ENCODE measurements around the gene MSANTD2.

MSANTD2 gene

GRCh38 chr11:124821995-124822730 lies 22.0 kb upstream of the MSANTD2 start:
- no peak for DNase-seq (ENCODE audit: extremely low read depth in 1 of 2, low read depth in 1 of 2)

GRCh38 chr11:124817036-124817435 lies 16.8 kb upstream of the MSANTD2 start:
- no peak for DNase-seq (ENCODE audit: extremely low read depth in 1 of 2, low read depth in 1 of 2)

GRCh38 chr11:124814739-124815138 lies 14.5 kb upstream of the MSANTD2 start:
- DNase-seq (ENCODE audit: extremely low read depth in 1 of 2, low read depth in 1 of 2): no peak

- DNase-seq (ENCODE audit: extremely low read depth in 1 of 2, low read depth in 1 of 2): no peak
These were observed 12.7 kb upstream of the MSANTD2 start for GRCh38 chr11:124812876-124813275.

- DNase-seq (ENCODE audit: extremely low read depth in 1 of 2, low read depth in 1 of 2): no peak
These were observed 11.4 kb upstream of the MSANTD2 start for GRCh38 chr11:124811399-124812125.

- DNase-seq (ENCODE audit: extremely low read depth in 1 of 2, low read depth in 1 of 2): no peak
These were observed 7.6 kb upstream of the MSANTD2 start for GRCh38 chr11:124807660-124808270.

GRCh38 chr11:124807201-124807600 lies 7.0 kb upstream of the MSANTD2 start:
- no peak for DNase-seq (ENCODE audit: extremely low read depth in 1 of 2, low read depth in 1 of 2)

- DNase-seq (ENCODE audit: extremely low read depth in 1 of 2, low read depth in 1 of 2): no peak
These were observed 4.7 kb upstream of the MSANTD2 start for GRCh38 chr11:124804884-124805283.

GRCh38 chr11:124801636-124802312 lies 1.6 kb upstream of the MSANTD2 start:
- DNase-seq (ENCODE audit: extremely low read depth in 1 of 2, low read depth in 1 of 2): no peak

GRCh38 chr11:124801014-124801413 lies 808 bp upstream of the MSANTD2 start:
- no peak for DNase-seq (ENCODE audit: extremely low read depth in 1 of 2, low read depth in 1 of 2)

- DNase-seq (ENCODE audit: extremely low read depth in 1 of 2, low read depth in 1 of 2): peak in 1 of 2 donors; percentile 20
These were observed 619 bp downstream of the MSANTD2 start for GRCh38 chr11:124799348-124800225.

- no peak for DNase-seq (ENCODE audit: extremely low read depth in 1 of 2, low read depth in 1 of 2)
These were observed 1.2 kb downstream of the MSANTD2 start for GRCh38 chr11:124798991-124799347.

GRCh38 chr11:124796312-124796711 lies 3.9 kb downstream of the MSANTD2 start:
- DNase-seq (ENCODE audit: extremely low read depth in 1 of 2, low read depth in 1 of 2): no peak

GRCh38 chr11:124793466-124794278 lies 6.5 kb downstream of the MSANTD2 start:
- no peak for DNase-seq (ENCODE audit: extremely low read depth in 1 of 2, low read depth in 1 of 2)

- no peak for DNase-seq (ENCODE audit: extremely low read depth in 1 of 2, low read depth in 1 of 2)
These were observed 8.4 kb downstream of the MSANTD2 start for GRCh38 chr11:124791626-124792341.

- DNase-seq (ENCODE audit: extremely low read depth in 1 of 2, low read depth in 1 of 2): no peak
These were observed 11.7 kb downstream of the MSANTD2 start for GRCh38 chr11:124788521-124788920.

GRCh38 chr11:124784051-124784450 lies 16.2 kb downstream of the MSANTD2 start:
- no peak for DNase-seq (ENCODE audit: extremely low read depth in 1 of 2, low read depth in 1 of 2)

GRCh38 chr11:124783002-124783401 lies 17.2 kb downstream of the MSANTD2 start:
- DNase-seq (ENCODE audit: extremely low read depth in 1 of 2, low read depth in 1 of 2): no peak

GRCh38 chr11:124779568-124779967 lies 20.6 kb downstream of the MSANTD2 start:
- DNase-seq (ENCODE audit: extremely low read depth in 1 of 2, low read depth in 1 of 2): no peak

Data from activated CD8-positive, alpha-beta memory T cell treated with anti-CD3 and anti-CD28 coated beads for 1 hour (primary cell).